Stimulated activated CD8-positive, alpha-beta memory T cell treated with anti-CD3 and anti-CD28 coated beads, Interleukin-7, amount 100 ng/mL, for 1 hour (primary cell): ENCODE data around the gene DEFB129.
"Not testable (repeated sequence)": the region's sequence is repeated elsewhere in the genome, so short reads cannot be mapped to it uniquely, and the experiment has no call there.

Experiments
- DNase-seq, 2 donors: peaks; one replicate each; pipeline ENCODE4 v3.0.0-alpha.2; 2020; ENCODE audit warnings: low read depth in 2 of 2

DEFB129 gene

DNA sequence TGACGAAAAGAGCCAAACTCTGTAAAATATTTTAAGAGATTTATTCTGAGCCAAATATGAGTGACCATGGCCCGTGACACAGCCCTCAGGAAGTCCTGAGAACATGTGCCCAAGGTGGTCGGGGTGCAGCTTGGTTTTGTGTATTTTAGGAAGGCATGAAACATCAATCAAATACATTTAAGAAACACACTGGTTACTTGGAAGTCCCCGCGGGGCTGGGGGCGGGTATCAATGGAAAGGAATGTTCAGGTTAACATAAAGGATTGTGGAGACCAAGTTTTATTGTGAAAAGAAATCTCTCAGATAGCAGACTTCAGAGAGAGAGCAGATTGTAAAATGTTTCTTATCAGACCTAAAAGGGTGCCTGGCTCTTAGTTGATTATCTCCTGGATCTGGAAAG is 26.4 kb downstream of the DEFB129 start:
- DNase-seq = not testable (repeated sequence)

DNA sequence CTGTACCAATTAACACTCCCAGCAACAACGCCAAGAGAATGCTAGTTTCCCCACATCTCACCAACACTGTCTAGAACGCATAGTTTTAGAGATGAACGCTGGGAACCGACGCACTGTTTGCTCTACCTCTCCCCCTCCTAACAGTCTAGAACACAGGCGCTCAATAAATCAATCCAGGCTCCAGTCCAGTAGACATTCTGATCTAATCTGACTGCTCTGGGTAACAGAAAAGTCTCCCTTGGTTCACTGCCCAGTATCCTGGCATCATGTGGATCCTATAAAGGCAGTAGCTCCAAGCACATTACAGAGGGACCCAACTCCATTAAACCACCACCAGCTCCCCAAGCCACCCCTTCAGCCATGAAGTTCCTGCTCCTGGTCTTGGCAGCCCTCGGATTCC is 30.4 kb downstream of the DEFB129 start, which contains the start of gene DEFB132:
Gene DEFB132 (plus strand): TSS at position 306 of the 400 bp plus-strand sequence. CDS start 55 bp downstream, at position 361.
- no peak for DNase-seq

DNA sequence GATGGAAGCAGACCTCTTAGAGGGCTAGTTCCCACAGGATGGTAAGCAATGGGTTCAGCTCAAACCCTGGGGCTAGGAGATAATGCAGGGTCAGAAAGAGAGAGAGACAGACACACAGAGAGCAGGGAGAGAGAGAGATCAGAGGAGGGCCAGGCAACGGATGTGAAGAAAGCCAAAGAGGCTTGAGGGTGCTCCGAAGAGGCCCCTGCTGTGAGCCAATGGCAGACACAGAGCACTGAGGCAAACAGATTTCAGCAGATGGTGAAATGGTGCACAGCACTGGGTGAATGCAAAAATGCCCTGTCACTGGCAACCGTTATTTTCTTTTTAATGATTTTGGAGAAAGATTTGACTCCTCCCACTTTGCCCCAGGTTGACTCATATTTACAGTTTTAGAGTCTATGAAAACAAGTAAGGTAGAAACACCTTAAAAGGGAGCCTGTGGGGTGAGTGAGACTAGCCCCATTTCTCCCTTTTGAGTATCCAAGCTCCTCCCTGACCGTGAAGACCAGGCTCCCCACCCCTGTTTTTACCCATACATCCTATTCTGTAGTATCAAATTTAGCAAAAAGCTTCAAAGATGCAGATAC is 31.3 kb downstream of the DEFB129 start:
- no peak for DNase-seq

DNA sequence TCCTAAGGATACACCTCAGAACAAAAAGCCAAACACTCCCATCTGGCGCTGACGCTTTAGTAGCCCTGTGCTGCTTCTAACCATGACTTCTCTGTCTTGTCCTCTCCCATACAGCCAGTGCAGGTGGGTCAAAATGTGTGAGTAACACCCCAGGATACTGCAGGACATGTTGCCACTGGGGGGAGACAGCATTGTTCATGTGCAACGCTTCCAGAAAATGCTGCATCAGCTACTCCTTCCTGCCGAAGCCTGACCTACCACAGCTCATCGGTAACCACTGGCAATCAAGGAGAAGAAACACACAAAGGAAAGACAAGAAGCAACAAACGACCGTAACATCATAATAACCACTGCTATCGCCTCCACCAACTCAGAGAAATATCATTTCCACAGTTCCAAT is 31.9 kb downstream of the DEFB129 start:
- no peak for DNase-seq

DNA sequence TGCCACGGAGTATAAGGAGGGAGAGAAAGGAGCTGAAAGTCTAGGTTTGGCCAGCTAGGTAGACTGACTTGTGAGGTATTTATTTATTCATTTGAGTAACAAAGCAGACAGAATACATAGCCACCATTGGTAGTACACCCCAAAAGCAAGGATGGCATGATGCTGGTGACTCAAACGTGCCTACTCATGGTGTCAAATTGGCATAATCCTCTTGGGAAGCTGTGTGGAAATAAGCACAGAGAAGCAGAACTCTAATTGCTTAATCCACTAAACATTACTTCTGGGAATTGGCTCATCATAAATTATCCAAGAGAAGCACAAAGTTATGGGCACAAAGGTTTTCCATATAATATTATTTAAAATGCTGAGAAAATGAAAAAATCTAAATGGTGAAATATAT is 32.9 kb downstream of the DEFB129 start:
- DNase-seq = no peak

DNA sequence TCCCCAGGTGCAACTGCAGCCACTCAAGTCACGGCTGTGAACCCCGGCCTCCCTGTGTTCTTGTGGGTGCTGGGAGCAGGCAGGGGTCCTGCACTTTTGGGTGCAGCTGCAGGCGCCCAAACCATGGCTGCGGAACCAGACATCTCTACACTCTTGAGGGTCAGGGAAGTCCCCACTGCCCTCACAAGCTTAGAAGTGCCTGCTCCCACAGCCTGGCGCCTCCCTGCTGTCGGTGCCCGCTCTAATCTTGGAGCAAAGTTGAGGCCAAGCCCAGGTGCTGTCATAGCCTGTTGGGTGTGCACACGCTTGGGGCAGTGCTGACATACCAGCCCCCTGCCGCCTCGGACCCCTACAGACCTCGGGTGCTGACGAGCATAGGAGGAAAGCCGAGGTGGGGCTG is 36.6 kb downstream of the DEFB129 start:
- DNase-seq = no peak

DNA sequence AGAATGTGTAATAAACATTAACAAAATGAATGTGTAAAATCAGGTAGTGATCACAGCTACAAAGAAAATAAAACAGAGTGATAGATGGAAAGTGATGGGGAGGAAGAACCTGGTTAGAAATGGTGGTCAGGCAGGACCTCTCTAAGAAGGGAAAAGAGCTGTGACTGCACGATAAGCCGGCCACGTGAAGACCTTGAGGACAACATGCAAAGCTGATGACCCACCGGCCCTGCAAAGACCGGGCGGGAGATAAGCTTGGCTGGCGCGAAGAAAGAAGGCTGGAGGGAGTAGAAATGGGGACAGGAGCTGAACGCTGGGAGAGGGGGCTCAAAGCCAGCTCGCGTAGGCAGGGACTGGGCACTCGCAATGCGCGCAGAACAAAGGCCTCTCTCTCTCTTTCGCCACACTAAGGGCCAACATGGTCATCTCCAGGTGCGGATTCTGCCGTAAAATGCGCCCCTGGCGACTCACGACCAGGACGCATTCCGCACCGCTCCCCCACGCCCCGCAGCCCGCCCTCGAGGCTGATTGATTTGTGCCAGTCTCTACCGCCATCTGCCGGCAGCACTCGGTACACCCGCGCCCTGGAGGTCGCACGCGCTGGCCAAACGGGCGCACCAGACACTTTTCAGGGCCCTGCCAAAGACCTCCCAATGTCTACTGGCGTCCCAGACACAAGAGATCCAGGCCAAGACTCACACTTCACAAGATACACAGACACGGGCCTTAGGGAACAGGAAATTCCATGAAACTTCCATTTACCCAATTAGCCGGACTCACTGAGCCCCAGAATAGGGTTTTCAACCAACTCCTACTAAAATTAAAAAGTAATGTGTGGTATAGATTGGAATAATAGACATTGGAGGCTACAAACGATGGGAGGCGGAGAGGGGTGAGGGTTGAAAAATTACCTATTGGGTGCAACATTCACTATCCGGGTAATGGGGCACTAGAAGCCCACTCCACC is 39.8 kb downstream of the DEFB129 start:
- DNase-seq = peak; percentile 72 to 80

DNA sequence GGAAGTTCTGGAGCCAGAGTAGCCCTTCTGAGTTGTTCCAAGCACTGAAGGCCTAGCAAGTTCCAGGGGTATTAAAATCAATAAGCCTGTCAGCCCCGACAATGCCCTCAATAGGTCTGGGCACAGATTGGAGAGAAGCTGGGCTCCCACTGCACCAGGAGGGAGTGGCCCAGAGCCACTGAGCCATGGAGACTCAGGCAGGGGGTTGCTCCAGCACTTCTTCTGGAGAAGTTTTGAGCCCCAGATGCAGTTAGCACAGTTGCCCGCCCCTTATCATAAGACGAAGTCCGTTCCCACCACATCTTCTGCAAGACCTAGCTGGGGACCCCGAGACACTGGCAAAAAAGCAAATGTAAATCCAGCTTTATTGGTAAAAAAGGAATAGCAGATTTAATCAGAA is 43.5 kb downstream of the DEFB129 start:
- DNase-seq = no peak

DNA sequence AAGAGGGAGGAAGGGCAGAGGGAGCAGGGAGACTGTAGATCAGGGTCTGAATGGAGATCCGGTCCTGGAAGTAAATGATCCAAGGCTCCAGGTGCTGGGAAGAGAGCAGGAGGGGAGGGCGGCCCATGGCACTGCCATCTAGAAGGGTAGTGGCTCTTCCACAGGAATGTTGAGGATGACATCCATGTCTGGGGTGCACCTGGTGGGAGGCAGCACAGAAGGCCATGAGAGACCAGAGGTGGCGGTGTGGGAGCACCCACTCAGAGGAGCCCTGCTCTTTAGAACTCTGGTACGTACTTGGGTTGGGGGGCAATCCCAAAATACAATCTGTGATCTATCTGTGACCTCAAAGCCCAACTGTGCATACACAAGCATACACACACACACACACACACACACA is 44.0 kb downstream of the DEFB129 start:
- DNase-seq = no peak

DNA sequence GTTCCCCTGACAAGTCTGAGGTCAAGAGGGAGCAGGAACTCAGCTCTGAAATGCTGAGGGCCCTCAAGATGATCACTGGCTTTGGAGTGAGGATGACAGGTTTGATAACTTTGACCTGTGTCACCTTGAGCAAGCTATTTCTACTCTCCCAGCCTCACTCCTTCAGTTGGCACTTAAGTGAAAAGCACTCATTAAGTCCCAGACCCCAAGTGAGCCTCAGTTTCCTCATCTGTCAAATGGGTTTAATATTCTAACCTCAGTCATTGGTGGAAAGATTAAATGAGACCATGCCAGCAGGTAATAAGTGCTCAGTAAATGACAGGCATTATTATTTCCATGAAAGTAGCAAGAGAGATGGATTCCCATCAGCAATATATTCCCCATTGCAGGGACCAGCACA is 44.5 kb downstream of the DEFB129 start:
- DNase-seq = no peak

DNA sequence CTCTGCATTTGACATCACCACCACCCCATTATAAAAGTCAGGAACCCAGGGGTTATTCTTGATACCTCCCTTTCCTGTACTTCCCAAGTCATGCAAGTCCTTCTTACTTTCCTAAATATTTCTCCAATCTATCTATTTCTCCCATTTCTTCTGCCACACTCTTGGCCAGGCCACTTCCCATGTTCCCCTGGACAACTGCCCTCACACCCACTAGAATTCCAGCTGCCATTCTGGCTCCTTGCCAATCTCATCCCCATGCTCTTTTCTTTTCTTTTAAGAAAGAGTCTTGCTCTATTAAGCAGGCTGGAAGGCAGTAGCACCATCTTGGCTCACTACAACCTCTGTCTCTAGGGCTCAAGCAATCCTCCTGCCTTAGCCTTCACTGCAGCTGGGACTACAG is 45.7 kb downstream of the DEFB129 start:
- DNase-seq = no peak

DNA sequence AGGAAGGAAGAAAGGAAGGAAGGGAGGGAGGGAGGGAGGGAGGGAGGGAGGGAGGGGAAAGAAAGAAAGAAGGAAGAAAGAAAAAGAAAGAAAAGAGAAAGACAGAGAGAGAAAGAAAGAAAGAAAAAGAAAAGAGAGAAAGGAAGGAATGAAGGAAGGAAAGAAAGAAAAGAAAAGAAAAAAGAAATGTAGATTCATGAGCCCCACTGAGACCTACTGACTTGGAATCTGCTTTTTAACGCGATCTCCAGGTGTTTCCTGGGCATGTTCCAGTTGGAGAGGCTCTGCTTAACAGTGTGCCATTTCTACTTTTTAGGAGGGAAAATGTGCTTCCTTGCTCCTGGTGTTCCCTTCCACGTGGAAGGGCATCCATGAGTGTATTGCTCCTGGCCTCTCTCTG is 46.8 kb downstream of the DEFB129 start:
- no peak for DNase-seq

DNA sequence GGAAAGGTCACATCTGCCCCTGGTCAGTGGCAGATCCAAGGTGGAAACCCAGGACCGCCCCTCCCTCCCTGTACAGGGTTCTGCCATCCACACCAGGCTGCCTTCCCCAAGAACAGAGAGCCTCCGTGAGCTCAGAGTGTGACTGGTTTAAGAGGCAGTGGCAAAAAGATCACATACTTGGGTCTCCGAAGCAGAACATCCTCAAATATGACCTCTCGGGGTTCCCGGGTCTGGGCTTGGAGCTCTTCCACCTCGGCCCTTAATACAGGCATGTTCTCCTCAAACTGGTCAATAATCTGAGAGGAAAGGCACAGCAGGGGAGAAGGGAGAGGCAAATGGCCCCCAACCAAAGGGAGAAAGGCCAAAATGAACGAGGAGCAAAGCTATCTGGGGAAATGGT is 48.7 kb downstream of the DEFB129 start:
- no peak for DNase-seq

DNA sequence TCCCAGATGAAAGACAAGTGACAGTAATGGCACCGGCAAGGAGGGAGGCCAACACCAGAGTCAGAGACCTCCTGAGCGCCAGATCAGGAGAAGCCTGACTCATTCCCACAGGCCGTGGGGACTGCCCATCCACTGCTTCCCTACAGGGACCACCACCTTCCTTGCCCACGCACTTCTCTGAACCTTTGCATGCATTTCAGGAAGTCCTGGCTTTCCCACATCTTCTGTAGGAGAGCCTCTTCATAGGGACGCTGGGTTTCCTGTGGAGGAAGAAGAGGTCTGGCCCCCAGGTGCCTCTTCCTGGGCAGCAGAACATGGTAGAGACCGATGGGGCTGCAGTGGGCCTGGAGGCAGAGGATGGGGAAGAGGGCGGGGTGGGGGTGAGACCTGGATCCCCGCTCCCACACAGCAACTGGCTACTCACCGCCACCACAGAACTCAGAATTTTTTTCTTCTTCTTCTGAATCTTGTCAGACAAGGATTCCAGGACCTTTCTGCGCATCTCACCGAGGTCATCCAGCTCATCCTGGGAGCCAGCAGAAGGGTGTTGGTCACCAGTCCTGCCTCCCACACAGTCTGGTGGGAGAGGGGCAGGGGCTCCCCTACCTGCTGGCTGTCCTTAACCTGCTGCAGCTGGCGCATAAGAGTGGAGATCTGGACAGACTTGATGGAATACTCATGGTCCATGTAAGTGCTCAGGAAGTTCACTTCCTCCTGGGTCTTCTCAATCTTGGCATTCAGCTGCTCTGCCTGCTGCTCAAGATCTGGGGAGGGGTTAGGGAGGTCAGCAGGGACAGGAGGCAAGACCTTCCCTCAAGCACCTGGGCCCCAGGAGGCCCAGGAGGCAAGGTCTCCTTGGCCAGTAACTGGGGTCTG is 49.8 kb downstream of the DEFB129 start:
- DNase-seq = no peak

DNA sequence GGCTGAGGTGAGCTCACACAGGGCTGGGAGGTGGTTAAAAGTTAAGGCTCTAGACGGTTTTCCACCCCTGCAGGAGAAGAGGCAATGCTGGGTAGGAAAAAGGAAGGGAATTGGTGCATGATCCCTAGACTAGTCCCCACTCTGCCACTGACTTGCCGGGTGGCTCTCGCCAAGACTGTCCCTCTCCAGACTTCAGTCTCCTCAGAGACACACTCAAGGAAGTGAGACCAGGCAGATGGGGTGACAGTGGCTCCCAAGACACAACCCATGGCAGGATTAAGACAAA is 50.4 kb downstream of the DEFB129 start:
- no peak for DNase-seq

DNA sequence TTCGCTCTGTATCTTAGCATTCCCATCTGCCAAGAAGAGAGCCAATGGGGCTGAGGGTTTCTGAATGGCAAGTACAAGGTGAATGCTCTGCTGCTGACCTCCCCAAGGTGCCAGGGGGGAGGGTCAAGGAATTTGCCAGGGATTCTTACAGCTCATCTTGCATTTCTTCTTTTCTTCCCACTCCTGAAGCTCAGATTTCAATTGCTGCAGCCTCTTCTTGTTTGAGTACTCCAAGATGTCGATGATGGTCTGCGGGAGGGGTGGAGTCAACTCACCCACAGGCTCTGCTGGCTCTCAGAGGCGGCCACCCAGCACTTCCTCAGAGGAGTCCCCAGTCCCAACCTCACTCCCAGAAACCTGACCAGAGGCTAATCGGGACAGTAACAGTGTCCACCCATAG is 51.1 kb downstream of the DEFB129 start:
- no peak for DNase-seq

DNA sequence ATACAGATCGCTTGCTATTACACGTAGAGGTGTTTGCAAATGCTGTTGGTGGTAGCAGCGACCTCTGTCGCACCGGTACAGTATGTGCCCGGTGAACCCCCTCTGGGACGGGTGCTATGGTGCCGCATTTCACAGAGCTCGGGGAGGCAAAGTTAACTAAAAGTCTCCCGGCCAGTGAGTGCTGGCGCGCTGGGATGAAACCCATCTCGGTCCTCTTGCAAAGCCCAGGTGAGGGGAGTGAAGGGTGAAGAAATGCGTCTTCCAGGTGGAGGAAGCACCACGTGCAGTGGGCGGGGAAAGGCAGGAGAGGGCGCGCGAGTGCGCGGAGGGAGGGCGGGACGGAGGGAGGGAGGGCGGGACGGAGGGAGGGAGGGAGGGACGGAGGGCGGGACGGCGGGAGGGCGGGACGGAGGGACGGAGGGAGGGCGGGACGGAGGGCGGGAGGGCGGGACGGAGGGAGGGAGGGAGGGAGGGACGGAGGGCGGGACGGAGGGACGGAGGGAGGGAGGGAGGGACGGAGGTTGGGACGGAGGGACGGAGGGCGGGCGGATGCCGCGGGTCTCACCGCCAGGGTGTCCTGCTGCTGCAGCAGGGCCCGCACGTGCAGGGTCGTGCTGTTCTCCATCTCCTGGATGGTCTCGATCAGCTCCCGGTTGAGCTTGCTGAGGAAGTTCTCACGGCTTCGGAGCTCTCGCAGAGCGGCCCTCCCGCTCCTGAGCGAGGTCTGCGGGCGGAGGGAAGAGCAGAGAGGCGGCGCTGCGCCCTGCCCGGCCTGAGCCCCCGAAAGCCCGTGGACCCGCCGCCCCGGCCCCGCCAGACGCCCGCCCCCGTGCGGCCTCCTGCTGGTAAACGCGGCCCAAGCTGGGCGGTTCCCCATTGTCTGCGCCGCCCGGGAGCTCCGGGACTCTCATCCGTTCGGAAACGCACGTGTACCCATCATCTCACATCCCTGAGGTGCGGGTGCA is 51.8 kb downstream of the DEFB129 start:
- no peak for DNase-seq
